ENCODE data around the gene CCDC13. TPM values are rescaled to one million over a fixed set of nuclear protein-coding genes. Genes with fewer than 3 reads are reported as not detected.

CCDC13 gene
- total RNA-seq, 1 experiment from 2014 or later, result 0.82 TPM

Other genes with a start within 250 kb of the CCDC13 start
- 45.9 TPM for gene SEC22C, start 191.3 kb downstream of the CCDC13 start, total RNA-seq (2021; ENCODE audit: unreplicated experiment)
- gene SS18L2, start 182.4 kb downstream of the CCDC13 start, total RNA-seq (2021; ENCODE audit: unreplicated experiment), result 27.5 TPM
- gene NKTR, start 172.6 kb downstream of the CCDC13 start, total RNA-seq (2021; ENCODE audit: unreplicated experiment), result 39.0 TPM
- 3.6 TPM for gene ZBTB47, start 119.6 kb downstream of the CCDC13 start, total RNA-seq (2021; ENCODE audit: unreplicated experiment)
- not detected for gene KLHL40, start 87.7 kb downstream of the CCDC13 start, total RNA-seq (2021; ENCODE audit: unreplicated experiment)
- gene HHATL, start 70.5 kb downstream of the CCDC13 start, total RNA-seq (2021; ENCODE audit: unreplicated experiment), result not detected
- gene HIGD1A, start 31.2 kb upstream of the CCDC13 start, total RNA-seq (2021; ENCODE audit: unreplicated experiment), result 74.6 TPM
- not detected for gene ACKR2, start 36.2 kb upstream of the CCDC13 start, total RNA-seq (2021; ENCODE audit: unreplicated experiment)
- gene CYP8B1, start 102.6 kb upstream of the CCDC13 start, total RNA-seq (2021; ENCODE audit: unreplicated experiment), result 0.08 TPM
- gene ZNF662, start 132.9 kb upstream of the CCDC13 start, total RNA-seq (2021; ENCODE audit: unreplicated experiment), result not detected
- not detected for gene GASK1A, start 206.1 kb upstream of the CCDC13 start, total RNA-seq (2021; ENCODE audit: unreplicated experiment)